HG02840 (cell line): Measurements from ENCODE around the gene FBXW11.
"Not testable (repeated sequence)": the region's sequence is repeated elsewhere in the genome, so short reads cannot be mapped to it uniquely, and the experiment has no call there.

Experiments used
- ATAC-seq: cut with Tn5 transposase; IDR thresholded peaks from one replicate; pipeline ENCODE4 v1.9.1; 2021; ENCODE audit warnings: mild to moderate bottlenecking, moderate library complexity, moderate number of reproducible peaks; ENCODE audit not compliant: unreplicated experiment, low FRiP score

The FBXW11 gene

DNA sequence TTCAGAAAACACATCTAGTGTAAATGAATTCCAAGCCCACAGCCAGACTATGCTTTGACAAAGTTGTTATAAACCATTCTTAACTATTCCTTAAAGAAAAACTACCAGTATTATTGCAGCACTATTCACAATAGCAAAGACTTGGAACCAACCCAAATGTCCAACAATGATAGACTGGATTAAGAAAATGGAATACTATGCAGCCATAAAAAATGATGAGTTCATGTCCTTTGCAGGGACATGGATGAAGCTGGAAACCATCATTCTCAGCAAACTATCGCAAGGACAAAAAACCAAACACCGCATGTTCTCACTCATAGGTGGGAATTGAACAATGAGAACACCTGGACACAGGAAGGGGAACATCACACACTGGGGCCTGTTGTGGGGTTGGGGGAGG, 120.4 kb downstream of the FBXW11 start:
- ATAC-seq = not testable (repeated sequence)

DNA sequence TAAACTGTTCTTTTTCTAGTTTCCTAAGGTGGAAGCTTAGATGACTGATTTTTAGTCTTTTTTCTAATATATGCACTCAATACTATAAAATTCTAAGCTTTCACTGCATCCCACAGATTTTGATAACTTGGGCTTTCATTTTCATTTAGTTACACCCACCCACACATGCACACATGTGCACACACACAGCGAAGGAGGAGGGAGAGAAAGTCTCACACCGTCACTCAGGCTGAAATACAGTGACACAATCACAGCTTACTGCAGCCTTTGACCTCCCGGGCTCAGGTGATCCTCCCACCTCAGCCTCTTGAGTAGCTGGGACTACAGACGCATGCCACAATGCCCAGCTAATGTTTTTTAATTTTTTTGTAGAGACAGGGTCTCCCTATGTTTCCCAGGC, 124.3 kb downstream of the FBXW11 start:
- ATAC-seq = no peak

DNA sequence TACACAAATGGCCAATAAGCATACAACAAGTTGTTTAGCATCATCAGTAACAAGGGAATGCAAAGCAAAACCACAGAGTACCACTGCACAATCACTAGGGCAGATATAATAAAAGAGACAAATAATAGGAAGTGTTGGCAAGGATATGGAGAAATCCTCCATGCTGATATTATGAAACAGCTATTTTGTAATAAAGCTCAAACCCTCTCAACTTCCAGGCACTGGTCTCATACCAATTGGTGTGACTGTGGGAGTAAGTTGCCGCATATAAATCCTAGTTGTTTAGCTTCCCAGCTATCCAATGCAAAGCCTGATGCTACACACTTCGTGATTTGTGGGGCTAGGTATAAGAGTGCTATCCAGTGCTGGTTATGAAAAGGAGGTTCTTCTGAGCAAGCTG, 132.2 kb downstream of the FBXW11 start:
- ATAC-seq = no peak

DNA sequence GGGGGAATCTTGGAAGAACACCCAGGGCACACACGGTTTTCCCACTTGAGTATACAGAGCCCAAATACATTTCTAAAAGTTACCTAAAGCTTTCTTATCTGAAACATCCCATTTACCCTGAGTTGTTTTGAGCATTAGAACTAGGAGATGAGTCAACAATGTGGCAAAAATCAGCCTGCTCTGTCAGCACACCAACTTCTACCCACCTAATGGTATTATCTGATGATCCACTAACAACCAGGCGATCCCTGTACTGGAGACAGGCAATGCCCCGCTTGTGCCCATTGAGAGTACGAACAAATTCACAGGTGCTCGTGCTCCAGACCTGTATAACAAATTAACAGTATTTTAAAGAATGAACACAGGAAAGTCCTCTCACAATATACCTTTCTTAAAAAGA, 133.8 kb downstream of the FBXW11 start:
- no peak for ATAC-seq

DNA sequence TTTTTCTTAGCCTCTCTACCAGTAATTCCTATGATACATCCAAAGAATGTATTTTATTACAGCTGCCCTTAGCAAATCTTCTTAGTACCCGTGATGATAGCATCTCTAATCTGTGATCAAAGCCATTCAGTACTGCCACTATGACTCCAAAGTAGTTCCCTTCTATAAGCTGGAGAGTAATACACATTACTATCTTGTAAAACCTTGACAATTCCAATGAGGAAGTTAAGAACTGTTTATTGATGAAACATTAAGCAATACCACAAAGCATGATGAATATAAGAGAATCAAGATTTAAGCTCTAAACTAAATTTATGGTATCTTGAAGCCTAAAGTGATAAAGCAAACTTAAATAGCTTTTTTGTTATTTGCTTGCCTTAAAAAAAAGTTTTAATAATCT, 134.7 kb downstream of the FBXW11 start:
- ATAC-seq = no peak

DNA sequence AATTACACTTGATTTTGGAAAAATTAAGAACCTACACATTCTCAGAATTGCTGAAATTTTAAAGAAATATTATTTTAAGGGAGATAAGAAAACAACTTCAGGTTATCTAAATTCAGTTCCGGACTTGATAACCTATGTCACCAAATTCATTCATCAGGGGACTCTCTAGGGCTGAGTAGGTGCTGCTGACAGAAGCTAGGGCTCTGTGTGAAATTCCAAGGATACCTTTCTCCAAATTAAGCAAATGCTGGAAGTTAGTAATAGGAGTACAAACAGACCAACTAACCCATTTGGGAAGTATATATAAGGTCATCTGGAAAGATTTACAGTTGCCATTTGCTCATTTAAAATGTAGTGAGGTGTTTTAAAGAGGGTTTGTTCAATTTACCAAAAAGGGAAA, 136.5 kb downstream of the FBXW11 start:
- ATAC-seq = no peak

- no peak for ATAC-seq
Observed at GRCh38 chr5:171868236-171868635, 138.2 kb downstream of the FBXW11 start.

DNA sequence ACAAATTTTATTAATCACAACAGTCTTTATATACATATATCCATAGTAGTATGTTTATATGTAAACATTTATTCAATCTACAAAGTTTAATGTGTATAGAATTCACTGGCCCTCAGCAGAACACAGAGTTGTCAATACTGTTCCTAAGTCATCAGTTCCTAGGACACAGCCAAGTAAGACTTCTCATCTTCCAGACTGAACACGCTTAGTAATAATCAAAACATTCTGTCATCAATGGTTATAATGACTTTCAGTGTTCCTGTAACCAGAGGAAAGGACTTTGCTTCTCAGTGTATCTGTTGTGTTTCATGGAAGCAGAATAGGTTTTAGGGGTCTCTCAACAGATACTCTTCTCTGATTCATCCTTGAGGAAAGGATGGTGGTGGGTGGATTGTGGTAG, 138.7 kb downstream of the FBXW11 start:
- ATAC-seq = no peak

- ATAC-seq = no peak
Observed at GRCh38 chr5:171865471-171865870, 141.0 kb downstream of the FBXW11 start.

DNA sequence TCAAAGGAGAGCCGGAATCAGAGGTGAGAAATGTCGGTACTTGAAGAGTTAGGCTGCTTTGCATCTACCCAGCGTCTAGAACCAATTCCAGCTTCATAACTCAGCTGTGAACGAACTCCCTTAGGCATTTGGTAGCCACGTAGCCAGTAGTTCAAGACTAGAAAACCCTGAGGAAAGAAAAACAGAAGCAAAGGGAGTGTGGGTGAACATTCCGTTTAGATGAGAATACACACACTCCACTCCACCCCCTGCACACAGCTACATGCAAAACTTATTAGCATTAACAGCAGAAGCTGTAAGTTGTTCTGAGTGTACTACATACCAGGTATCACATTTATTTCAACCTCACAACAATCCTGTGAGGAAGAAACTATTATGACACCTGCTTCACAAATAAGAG, 142.5 kb downstream of the FBXW11 start:
- no peak for ATAC-seq

DNA sequence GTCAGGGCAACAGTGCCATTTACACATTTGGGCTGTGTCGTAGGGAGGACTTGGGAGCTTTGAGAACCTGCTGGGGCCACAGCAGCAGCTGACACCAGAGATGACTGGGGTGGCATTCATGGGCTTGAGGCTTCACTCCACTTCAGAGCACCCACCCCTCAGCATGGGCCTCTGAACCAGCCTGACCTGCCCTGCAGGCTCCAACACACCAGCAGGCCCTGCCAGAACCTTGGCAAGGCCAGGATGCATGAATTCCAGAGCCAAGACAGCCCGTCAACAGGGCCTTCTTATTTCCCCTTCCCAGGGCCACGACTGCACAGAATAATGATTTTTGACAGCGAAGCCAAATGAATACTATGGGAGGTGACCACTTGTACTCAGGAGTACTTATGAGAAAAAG, 143.8 kb downstream of the FBXW11 start:
- ATAC-seq = no peak

DNA sequence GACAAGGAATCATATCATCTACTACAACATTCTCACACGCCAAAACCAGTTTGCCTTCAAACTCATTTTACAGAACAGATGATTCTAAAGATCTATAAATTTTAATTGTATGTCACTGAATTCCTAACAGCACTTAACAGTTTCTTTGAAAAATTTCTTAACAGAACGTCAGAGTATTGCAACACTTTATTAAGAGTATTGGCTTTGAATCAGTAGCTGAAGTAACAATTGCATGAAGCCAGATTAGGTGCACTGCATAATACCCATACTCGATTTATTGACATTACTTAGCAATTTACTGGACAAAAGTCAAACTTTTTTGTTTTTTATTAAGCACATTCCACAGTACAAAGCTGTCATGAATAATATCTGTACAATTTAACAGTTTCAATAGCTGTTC, 145.1 kb downstream of the FBXW11 start:
- ATAC-seq = no peak

GRCh38 chr5:171858303-171858702, 148.1 kb downstream of the FBXW11 start:
- ATAC-seq = no peak

DNA sequence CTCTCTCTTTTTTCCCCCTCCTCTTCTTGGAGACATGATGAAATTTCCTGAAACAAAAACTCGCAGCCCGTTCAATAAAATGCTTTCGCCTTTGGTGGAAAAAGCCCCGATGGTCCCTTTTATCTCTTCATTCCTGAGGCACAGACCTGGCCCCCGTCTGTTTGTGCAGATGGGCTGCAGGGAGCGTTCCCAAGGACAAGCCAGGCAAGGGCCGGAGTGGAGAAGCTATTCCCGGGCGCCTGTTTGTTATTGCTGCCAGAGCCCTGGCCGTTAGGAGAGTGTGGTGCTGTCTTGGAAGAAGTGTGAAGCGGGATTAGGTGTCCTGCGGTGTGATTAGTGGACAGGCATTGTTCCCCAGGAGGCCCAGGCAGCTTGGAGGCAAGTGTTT, 149.0 kb downstream of the FBXW11 start:
- ATAC-seq = no peak

GRCh38 chr5:171855798-171856763, 150.4 kb downstream of the FBXW11 start:
- no peak for ATAC-seq

GRCh38 chr5:171855265-171855664, 151.2 kb downstream of the FBXW11 start:
- ATAC-seq = no peak

DNA sequence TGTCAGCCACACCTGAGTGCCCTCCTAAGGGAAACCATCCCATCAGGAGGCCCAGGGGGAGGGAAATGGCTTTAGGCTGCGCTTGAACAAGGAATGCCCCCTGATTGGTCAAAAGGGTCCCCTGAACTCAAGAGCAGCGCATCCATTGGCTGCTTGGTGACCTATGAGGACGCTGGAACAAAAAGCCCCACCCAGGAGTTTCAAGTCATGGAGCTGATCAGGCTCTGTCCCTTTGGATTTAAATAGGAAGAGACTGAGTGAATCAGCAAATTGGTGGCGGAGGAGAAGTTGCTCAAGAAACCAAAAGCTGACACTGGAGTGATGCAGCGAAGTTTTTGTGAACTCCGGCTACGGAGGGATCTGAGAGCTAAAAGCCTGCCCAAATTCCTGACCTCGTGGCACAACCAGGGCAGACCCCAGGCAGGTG, 154.2 kb downstream of the FBXW11 start:
- ATAC-seq = no peak

- no peak for ATAC-seq
Observed at GRCh38 chr5:171851251-171851650, 155.2 kb downstream of the FBXW11 start.

- ATAC-seq = no peak
Observed at GRCh38 chr5:171850324-171850947, 156.0 kb downstream of the FBXW11 start.

DNA sequence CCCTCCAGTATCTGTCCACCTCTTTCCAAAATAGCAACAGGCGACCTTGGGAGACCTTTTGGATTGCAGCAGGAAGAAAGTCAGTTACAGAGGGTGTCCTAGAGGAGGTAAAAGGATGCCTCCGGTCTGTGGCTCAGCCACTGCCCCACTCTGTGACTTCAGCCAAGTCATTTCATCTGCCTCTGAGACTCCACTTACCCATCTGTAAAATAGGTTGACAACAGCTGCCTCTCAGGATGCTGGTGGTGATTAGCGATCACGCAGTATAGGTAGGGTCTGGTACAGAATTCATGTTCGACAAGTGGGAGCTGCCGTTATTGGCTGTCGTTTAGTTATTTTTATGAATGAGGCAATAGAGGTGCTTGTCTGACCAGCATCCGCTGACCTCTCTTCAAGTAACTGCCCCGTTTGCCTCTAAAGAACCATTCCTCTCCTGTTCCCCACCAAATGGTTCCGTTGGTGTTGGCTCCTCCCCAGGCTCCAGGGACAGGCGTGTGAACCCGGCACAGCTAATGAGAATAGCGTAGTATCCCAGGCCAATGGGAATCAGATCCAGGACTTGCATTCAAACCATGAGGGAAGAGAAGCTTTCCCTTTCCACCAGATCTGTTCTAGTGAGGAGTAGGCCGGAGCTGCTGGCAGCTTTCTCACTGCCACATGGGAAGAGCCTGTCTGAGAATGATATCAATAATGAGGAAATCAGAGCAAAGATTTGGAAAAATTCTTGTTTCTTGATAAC, 156.7 kb downstream of the FBXW11 start:
- no peak for ATAC-seq

- ATAC-seq = no peak
Observed at GRCh38 chr5:171848911-171849520, 157.4 kb downstream of the FBXW11 start.
